ENCODE measurements around the gene KIAA0319L. TPM values are rescaled to one million over a fixed set of nuclear protein-coding genes. Genes with fewer than 3 reads are reported as not detected.

KIAA0319L gene
- total RNA-seq, 1 experiment from 2014 or later, result 70.0 TPM

DNA sequence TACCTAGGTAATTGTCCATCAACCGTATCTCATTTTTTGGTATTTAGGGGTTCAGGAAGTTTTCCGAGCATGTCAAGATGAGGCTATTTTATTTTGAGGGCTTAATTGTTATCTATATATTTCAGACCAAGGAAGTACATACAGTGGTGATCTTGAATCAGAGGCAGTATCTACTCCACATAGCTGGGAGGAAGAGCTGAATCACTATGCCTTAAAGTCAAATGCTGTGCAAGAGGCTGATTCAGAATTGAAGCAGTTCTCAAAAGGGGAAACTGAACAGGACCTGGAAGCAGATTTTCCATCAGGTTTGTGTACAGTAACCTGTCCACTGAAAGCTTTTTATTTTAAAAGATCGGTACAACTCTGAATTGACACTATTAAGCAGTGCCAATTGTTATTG is 158.5 kb downstream of the KIAA0319L start:
- peaks cover 7% of the 10 kb centered on the region; the same call in 1 of the 2 replicates for H3K9me3 Mint-ChIP-seq
- no peak overlapping the region for H3K27ac Mint-ChIP-seq
- no peak for DNase-seq (ENCODE audit: low spot score)
- H3K4me1 Mint-ChIP-seq, result peaks cover 17% of the 10 kb centered on the region
- CTCF ChIA-PET, result no interaction called here
- H3K4me3 Mint-ChIP-seq, result no peak overlapping the region
- ATAC-seq, result no peak
- H3K27me3 Mint-ChIP-seq (ENCODE audit: low read depth), result no peaks in the 10 kb centered on the region
- peaks cover 73% of the 10 kb centered on the region for H3K36me3 Mint-ChIP-seq
- POLR2A ChIA-PET, result no interaction called here
- TF ChIP-seq ATF1 (CRISPR knock-in tag; IDR thresholded peaks at IDR 0.05) (no peak), ZNF396 (CRISPR knock-in tag; IDR thresholded peaks at IDR 0.05; ENCODE audit: borderline replicate concordance) (no peak), TEAD1 (CRISPR knock-in tag; IDR thresholded peaks at IDR 0.05) (no peak), GRHL2 (CRISPR knock-in tag; IDR thresholded peaks at IDR 0.05; ENCODE audit: insufficient replicate concordance, severe bottlenecking) (no peak), CDX4 (CRISPR knock-in tag; IDR thresholded peaks at IDR 0.05; ENCODE audit: borderline replicate concordance) (no peak), USF2 (CRISPR knock-in tag; IDR thresholded peaks at IDR 0.05) (no peak), MYBL2 (CRISPR knock-in tag; IDR thresholded peaks at IDR 0.05) (no peak), ZNF121 (CRISPR knock-in tag; IDR thresholded peaks at IDR 0.05) (no peak), GABPB1 (CRISPR knock-in tag; IDR thresholded peaks at IDR 0.05) (no peak), FOXP4 (CRISPR knock-in tag; IDR thresholded peaks at IDR 0.05) (no peak), ZBTB21 (CRISPR knock-in tag; IDR thresholded peaks at IDR 0.05; ENCODE audit: borderline replicate concordance) (no peak), ZNF263 (CRISPR knock-in tag; IDR thresholded peaks at IDR 0.05; ENCODE audit: low read depth) (no peak), ZNF423 (CRISPR knock-in tag; IDR thresholded peaks at IDR 0.05) (no peak), FOXJ3 (CRISPR knock-in tag; IDR thresholded peaks at IDR 0.05; ENCODE audit: borderline replicate concordance) (no peak), FOXP1 (CRISPR knock-in tag; IDR thresholded peaks at IDR 0.05; ENCODE audit: borderline replicate concordance) (no peak)
- TF ChIP-seq, protein P1, sequence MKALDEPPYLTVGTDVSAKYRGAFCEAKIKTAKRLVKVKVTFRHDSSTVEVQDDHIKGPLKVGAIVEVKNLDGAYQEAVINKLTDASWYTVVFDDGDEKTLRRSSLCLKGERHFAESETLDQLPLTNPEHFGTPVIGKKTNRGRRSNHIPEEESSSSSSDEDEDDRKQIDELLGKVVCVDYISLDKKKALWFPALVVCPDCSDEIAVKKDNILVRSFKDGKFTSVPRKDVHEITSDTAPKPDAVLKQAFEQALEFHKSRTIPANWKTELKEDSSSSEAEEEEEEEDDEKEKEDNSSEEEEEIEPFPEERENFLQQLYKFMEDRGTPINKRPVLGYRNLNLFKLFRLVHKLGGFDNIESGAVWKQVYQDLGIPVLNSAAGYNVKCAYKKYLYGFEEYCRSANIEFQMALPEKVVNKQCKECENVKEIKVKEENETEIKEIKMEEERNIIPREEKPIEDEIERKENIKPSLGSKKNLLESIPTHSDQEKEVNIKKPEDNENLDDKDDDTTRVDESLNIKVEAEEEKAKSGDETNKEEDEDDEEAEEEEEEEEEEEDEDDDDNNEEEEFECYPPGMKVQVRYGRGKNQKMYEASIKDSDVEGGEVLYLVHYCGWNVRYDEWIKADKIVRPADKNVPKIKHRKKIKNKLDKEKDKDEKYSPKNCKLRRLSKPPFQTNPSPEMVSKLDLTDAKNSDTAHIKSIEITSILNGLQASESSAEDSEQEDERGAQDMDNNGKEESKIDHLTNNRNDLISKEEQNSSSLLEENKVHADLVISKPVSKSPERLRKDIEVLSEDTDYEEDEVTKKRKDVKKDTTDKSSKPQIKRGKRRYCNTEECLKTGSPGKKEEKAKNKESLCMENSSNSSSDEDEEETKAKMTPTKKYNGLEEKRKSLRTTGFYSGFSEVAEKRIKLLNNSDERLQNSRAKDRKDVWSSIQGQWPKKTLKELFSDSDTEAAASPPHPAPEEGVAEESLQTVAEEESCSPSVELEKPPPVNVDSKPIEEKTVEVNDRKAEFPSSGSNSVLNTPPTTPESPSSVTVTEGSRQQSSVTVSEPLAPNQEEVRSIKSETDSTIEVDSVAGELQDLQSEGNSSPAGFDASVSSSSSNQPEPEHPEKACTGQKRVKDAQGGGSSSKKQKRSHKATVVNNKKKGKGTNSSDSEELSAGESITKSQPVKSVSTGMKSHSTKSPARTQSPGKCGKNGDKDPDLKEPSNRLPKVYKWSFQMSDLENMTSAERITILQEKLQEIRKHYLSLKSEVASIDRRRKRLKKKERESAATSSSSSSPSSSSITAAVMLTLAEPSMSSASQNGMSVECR (CRISPR knock-in tag; IDR thresholded peaks at IDR 0.05; ENCODE audit: borderline replicate concordance), result no peak

DNA sequence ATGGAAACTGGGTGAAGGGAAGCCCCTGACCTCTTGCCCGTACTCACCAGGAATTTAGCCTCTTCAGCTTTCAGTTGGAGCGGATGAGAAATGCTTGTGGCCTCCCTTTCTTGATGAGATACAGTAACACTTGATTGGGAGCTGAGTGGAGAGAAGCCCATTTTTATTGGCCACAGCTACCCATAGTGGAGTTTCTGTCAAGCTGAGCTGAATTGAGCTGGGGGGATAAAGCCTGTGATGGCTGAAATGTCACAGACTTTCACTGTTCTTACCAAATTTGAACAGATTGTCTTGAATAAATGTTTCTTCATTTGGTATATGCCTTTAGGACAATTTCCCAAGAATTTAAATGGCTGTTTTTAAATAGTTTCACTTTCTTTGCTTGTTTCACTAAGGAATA is 162.8 kb downstream of the KIAA0319L start:
- POLR2A ChIA-PET, result no interaction called here
- Mint-ChIP-seq H3K36me3 (peaks cover 50% of the 10 kb centered on the region), H3K4me3 (no peak overlapping the region), H3K27me3 (ENCODE audit: low read depth) (no peaks in the 10 kb centered on the region), H3K27ac (peak overlapping the region; percentile 96), H3K4me1 (peaks cover 57% of the 10 kb centered on the region), H3K9me3 (0 out of 2 replicates have a peak, but pooled peaks cover 3% of the 10 kb centered on the region)
- no peak for DNase-seq (ENCODE audit: low spot score)
- CTCF ChIA-PET, result interaction anchor here (0.6 to 1.2 kb wide), 3 partner anchors 16 to 196 kb away, joined by 3 to 4 read pairs (median 4); no protein-coding TSS in a partner anchor
- ATAC-seq, result no peak
- TF ChIP-seq CTCF (IDR thresholded peaks at IDR 0.05) (no peak), MYBL2 (CRISPR knock-in tag; IDR thresholded peaks at IDR 0.05) (no peak), NFE2L1 (CRISPR knock-in tag; IDR thresholded peaks at IDR 0.05) (no peak)
- TF ChIP-seq, protein P2, sequence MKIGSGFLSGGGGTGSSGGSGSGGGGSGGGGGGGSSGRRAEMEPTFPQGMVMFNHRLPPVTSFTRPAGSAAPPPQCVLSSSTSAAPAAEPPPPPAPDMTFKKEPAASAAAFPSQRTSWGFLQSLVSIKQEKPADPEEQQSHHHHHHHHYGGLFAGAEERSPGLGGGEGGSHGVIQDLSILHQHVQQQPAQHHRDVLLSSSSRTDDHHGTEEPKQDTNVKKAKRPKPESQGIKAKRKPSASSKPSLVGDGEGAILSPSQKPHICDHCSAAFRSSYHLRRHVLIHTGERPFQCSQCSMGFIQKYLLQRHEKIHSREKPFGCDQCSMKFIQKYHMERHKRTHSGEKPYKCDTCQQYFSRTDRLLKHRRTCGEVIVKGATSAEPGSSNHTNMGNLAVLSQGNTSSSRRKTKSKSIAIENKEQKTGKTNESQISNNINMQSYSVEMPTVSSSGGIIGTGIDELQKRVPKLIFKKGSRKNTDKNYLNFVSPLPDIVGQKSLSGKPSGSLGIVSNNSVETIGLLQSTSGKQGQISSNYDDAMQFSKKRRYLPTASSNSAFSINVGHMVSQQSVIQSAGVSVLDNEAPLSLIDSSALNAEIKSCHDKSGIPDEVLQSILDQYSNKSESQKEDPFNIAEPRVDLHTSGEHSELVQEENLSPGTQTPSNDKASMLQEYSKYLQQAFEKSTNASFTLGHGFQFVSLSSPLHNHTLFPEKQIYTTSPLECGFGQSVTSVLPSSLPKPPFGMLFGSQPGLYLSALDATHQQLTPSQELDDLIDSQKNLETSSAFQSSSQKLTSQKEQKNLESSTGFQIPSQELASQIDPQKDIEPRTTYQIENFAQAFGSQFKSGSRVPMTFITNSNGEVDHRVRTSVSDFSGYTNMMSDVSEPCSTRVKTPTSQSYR (CRISPR knock-in tag; IDR thresholded peaks at IDR 0.05), result no peak
- TF ChIP-seq, protein P3, sequence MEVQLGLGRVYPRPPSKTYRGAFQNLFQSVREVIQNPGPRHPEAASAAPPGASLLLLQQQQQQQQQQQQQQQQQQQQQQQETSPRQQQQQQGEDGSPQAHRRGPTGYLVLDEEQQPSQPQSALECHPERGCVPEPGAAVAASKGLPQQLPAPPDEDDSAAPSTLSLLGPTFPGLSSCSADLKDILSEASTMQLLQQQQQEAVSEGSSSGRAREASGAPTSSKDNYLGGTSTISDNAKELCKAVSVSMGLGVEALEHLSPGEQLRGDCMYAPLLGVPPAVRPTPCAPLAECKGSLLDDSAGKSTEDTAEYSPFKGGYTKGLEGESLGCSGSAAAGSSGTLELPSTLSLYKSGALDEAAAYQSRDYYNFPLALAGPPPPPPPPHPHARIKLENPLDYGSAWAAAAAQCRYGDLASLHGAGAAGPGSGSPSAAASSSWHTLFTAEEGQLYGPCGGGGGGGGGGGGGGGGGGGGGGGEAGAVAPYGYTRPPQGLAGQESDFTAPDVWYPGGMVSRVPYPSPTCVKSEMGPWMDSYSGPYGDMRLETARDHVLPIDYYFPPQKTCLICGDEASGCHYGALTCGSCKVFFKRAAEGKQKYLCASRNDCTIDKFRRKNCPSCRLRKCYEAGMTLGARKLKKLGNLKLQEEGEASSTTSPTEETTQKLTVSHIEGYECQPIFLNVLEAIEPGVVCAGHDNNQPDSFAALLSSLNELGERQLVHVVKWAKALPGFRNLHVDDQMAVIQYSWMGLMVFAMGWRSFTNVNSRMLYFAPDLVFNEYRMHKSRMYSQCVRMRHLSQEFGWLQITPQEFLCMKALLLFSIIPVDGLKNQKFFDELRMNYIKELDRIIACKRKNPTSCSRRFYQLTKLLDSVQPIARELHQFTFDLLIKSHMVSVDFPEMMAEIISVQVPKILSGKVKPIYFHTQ (CRISPR knock-in tag; IDR thresholded peaks at IDR 0.05), result no peak
